Neuronal stem cell (in vitro differentiated cells): ENCODE data around the gene RIC3.
"Not testable (repeated sequence)": the region's sequence is repeated elsewhere in the genome, so short reads cannot be mapped to it uniquely, and the experiment has no call there.

Experiments used
- DNase-seq: peaks from one replicate; pipeline ENCODE4 v3.0.0-alpha.2; 2013; ENCODE audit warnings: low spot score
- H2AFZ ChIP-seq: one replicate; pipeline ENCODE4 v1.6.1; 2013; ENCODE audit warnings: mild to moderate bottlenecking, low read length, inconsistent platforms
- H2AK5ac ChIP-seq: 2 replicates; pipeline ENCODE4 v1.6.1; 2013; ENCODE audit warnings: low read depth, mild to moderate bottlenecking, inconsistent platforms, low read length, moderate library complexity, mixed read lengths
- H2BK120ac ChIP-seq: 2 replicates; pipeline ENCODE4 v1.6.1; 2013; ENCODE audit warnings: low read depth, mild to moderate bottlenecking, inconsistent platforms, low read length, moderate library complexity, mixed read lengths
- H2BK12ac ChIP-seq: one replicate; pipeline ENCODE4 v1.6.1; 2013; ENCODE audit warnings: low read length, inconsistent platforms
- H2BK15ac ChIP-seq: 2 replicates; pipeline ENCODE4 v1.6.1; 2013; ENCODE audit warnings: mild to moderate bottlenecking, low read length, inconsistent platforms, mixed read lengths
- H2BK5ac ChIP-seq: one replicate; pipeline ENCODE4 v1.6.1; 2013; ENCODE audit warnings: inconsistent platforms, mild to moderate bottlenecking, low read length, moderate library complexity
- H3K14ac ChIP-seq: one replicate; pipeline ENCODE4 v1.6.1; 2013; ENCODE audit warnings: low read length, inconsistent platforms
- H3K18ac ChIP-seq: 2 replicates; pipeline ENCODE4 v1.6.1; 2013; ENCODE audit warnings: low read length, inconsistent platforms
- H3K23ac ChIP-seq: 2 replicates; pipeline ENCODE4 v1.6.1; 2013; ENCODE audit warnings: low read depth, mild to moderate bottlenecking, mixed read lengths, low read length, inconsistent platforms; ENCODE audit not compliant: poor library complexity
- H3K27ac ChIP-seq: replicated peaks from 3 replicates; pipeline ENCODE4 v1.5.1; 2013; ENCODE audit warnings: low read length, inconsistent platforms
- H3K27me3 ChIP-seq, 3 experiments: 2 replicates each; pipeline ENCODE4 v1.6.1; 2013; ENCODE audit warnings: low read length in 3 of 3, mild to moderate bottlenecking in 2 of 3, inconsistent platforms in 1 of 3, low read depth in 1 of 3, mixed read lengths in 1 of 3, moderate library complexity in 1 of 3; ENCODE audit not compliant: control insufficient read depth in 3 of 3, insufficient read depth in 3 of 3
- H3K36me3 ChIP-seq, 2 donors: replicated peaks in 1 of 2; 2 replicates each; pipeline ENCODE4 v1.6.1; 2013; ENCODE audit warnings: low read length in 2 of 2; ENCODE audit not compliant: control insufficient read depth in 2 of 2, insufficient read depth in 2 of 2
- H3K4ac ChIP-seq: 2 replicates; pipeline ENCODE4 v1.6.1; 2013; ENCODE audit warnings: inconsistent platforms, mild to moderate bottlenecking, low read length, moderate library complexity
- H3K4me1 ChIP-seq, 2 donors: 1 replicate in 1 of 2; 2 replicates in 1 of 2; pipeline ENCODE4 v1.6.1; 2013; ENCODE audit warnings: low read length in 2 of 2, low read depth in 1 of 2; ENCODE audit not compliant: control insufficient read depth in 2 of 2, insufficient read depth in 1 of 2
- H3K4me2 ChIP-seq: one replicate; pipeline ENCODE4 v1.6.1; 2013; ENCODE audit warnings: mild to moderate bottlenecking, low read length, inconsistent platforms; ENCODE audit not compliant: insufficient read depth, poor library complexity, severe bottlenecking
- H3K4me3 ChIP-seq, 2 donors: 2 replicates each; pipeline ENCODE4 v1.5.1; 2013; ENCODE audit warnings: low read length in 2 of 2, mild to moderate bottlenecking in 2 of 2, inconsistent platforms in 1 of 2, moderate library complexity in 1 of 2
- H3K79me1 ChIP-seq: one replicate; pipeline ENCODE4 v1.6.1; 2013; ENCODE audit warnings: low read depth, mild to moderate bottlenecking, inconsistent platforms, low read length, moderate library complexity
- H3K9ac ChIP-seq: one replicate; pipeline ENCODE4 v1.6.1; 2013; ENCODE audit warnings: mild to moderate bottlenecking, low read depth, low read length, inconsistent platforms; ENCODE audit not compliant: poor library complexity
- H3K9me3 ChIP-seq, 2 donors: replicated peaks in 1 of 2; 2 replicates each; pipeline versions ENCODE3 to v1.6.1; 2013; ENCODE audit warnings: low read length in 2 of 2, mild to moderate bottlenecking in 2 of 2, inconsistent platforms in 1 of 2, low read depth in 1 of 2, mixed read lengths in 1 of 2, moderate library complexity in 1 of 2; ENCODE audit not compliant: control insufficient read depth in 2 of 2, insufficient read depth in 1 of 2
- H4K8ac ChIP-seq: one replicate; pipeline ENCODE4 v1.6.1; 2013; ENCODE audit warnings: low read depth, mild to moderate bottlenecking, inconsistent platforms, low read length, moderate library complexity
- H4K91ac ChIP-seq: one replicate; pipeline ENCODE4 v1.6.1; 2013; ENCODE audit warnings: low read length, low read depth, mild to moderate bottlenecking, inconsistent platforms; ENCODE audit not compliant: poor library complexity
- WGBS, 2 donors: extraction: QIAGEN DNeasy Blood & Tissue Kit; methylation state at CpG; one replicate each; pipeline ENCODE4 v1.1.7; 2013; ENCODE audit warnings: missing lambda C conversion rate in 2 of 2, mixed read lengths in 1 of 2; ENCODE audit not compliant: insufficient read length in 2 of 2, insufficient replicate concordance in 1 of 2; ENCODE audit errors: extremely low coverage in 2 of 2; 5-methylcytosine and 5-hydroxymethylcytosine counted together

RIC3 gene

DNA sequence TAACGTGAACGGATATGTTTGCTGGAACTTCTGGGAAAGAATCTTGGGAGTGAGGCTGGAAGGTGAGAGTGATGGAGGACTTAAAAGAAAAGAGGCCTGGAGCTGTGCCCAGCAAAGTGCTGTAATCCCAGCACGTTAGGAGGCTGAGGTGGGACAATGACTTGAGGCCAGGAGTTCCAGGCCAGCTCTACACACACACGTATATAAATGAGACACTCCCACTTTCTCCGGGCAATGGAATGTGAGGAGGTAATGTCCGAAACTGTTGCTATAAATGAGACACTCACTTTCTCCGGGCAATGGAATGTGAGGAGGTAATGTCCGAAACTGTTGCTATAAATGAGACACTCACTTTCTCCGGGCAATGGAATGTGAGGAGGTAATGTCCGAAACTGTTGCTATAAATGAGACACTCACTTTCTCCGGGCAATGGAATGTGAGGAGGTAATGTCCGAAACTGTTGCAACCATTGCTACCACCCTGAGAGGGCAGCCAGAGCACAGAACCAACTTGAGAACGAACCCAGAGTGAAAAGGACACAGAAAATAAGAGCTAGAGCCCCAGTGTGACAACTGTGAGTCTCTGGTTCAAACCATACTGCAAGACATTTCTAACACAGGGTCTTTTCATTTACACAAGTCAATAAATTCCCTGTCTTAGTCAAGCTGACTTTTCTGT lies 7.1 kb downstream of the RIC3 start:
- not testable (repeated sequence) for H2BK15ac ChIP-seq, H3K14ac ChIP-seq, H2BK120ac ChIP-seq, H3K4ac ChIP-seq, H3K4me1 ChIP-seq, H2BK12ac ChIP-seq, H2BK5ac ChIP-seq, H3K18ac ChIP-seq, H4K8ac ChIP-seq, H3K36me3 ChIP-seq, H3K4me3 ChIP-seq, DNase-seq, H3K79me1 ChIP-seq, H3K27ac ChIP-seq, H3K23ac ChIP-seq, H3K27me3 ChIP-seq, H4K91ac ChIP-seq, H2AFZ ChIP-seq, H2AK5ac ChIP-seq, H3K9me3 ChIP-seq, H3K9ac ChIP-seq, H3K4me2 ChIP-seq
- no CpG with 5 or more reads among the region's 13 CpGs for WGBS, 2 donors

DNA sequence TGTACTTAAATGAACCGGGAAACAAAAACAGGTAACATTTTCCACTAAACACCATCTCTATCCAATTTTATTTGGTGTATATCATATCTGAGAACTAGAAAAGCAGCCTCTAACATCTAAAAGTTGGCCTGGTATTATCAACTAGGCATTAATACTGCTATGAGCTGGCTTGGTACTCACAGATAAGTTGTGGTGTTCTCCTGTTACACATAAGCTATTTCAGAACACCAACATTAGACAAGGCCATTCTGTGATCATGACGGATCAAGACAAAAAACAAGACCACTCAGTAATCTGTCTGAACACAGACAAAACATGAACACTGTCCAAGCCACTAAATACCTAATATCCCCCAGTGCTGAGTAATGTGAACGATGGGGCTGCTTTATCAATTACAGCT lies 11.9 kb downstream of the RIC3 start:
- Histone ChIP-seq H2BK12ac (no peak overlapping the region), H3K23ac (no peak overlapping the region), H3K18ac (no peak overlapping the region), H2BK15ac (no peak overlapping the region), H2AK5ac (no peak overlapping the region), H4K8ac (no peak overlapping the region), H3K14ac (no peak overlapping the region), H2BK120ac (no peak overlapping the region), H3K4me2 (no peak overlapping the region), H3K4ac (no peak overlapping the region), H3K9me3 (no peaks in the 10 kb centered on the region), H2AFZ (no peak overlapping the region), H3K9ac (no peak overlapping the region), H3K27me3 (no peaks in the 10 kb centered on the region), H3K4me1 (no peaks in the 10 kb centered on the region), H2BK5ac (no peak overlapping the region), H3K36me3 (no peaks in the 10 kb centered on the region), H4K91ac (no peak overlapping the region), H3K27ac (no peak overlapping the region), H3K4me3 (no peak overlapping the region), H3K79me1 (no peaks in the 10 kb centered on the region)
- no peak for DNase-seq
- WGBS, 2 donors = no CpG with 5 or more reads among the region's 3 CpGs

DNA sequence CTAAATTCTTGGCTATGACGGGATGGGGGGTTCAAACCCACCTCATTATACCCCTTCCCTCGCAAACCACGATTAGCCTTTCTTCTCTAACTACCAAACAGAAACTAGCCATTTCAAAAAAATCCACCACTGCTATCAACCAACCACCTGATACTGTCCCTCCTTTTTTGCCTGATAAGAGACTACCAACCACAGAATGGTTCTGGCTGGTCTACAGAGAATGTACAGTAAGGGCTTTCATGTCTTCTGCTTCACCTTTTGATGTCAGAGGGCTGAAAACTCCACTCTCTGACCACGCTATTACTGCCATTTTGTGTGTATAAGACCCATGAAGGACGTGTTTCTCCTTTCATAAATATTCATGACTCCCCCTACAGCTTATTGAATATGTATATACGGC lies 19.1 kb downstream of the RIC3 start:
- Histone ChIP-seq H3K14ac (no peak overlapping the region), H3K79me1 (no peaks in the 10 kb centered on the region)

DNA sequence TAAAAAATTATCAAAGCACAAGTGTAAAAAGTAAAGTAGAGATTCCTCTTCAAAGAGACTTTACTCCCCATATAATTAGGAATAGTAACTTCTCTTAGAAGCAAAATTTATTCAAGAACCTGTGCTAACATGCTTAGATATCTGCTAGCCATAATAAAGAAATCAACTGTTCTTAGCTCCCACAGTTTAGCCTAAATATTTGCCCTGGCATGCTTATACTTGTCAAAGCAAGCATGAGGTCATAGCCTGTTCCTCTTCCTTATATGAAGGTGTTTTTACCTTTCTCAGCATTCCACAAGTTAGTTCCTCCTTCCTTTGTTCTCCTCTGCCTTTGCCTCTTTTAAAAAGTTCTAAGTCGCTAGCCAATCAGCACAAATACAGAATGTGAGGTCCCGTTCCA lies 30.3 kb downstream of the RIC3 start:
- Histone ChIP-seq H2BK120ac (no peak overlapping the region), H4K8ac (no peak overlapping the region), H3K27me3 (no peaks in the 10 kb centered on the region), H2BK5ac (no peak overlapping the region), H4K91ac (no peak overlapping the region), H2AK5ac (no peak overlapping the region), H3K9me3 (peaks cover 3 to 7% of the 10 kb centered on the region in 2 donors), H3K18ac (no peak overlapping the region), H3K4me1 (no peaks in the 10 kb centered on the region), H3K14ac (no peak overlapping the region), H3K36me3 (peaks cover 4 to 13% of the 10 kb centered on the region in 2 donors), H3K9ac (no peak overlapping the region), H3K4ac (no peak overlapping the region), H2BK12ac (no peak overlapping the region), H3K79me1 (no peaks in the 10 kb centered on the region), H2BK15ac (no peak overlapping the region), H3K4me3 (no peak overlapping the region), H2AFZ (no peak overlapping the region), H3K4me2 (no peak overlapping the region), H3K23ac (no peak overlapping the region), H3K27ac (no peak overlapping the region)
- DNase-seq = no peak
- WGBS, 2 donors = no CpG with 5 or more reads among the region's 2 CpGs

More for the DNA sequence above, 19.1 kb downstream of the RIC3 start:
- no peak overlapping the region for H3K23ac ChIP-seq
- no peaks in the 10 kb centered on the region for H3K4me1 ChIP-seq
- H2AK5ac ChIP-seq = no peak overlapping the region
- no peak overlapping the region for H4K91ac ChIP-seq
- H3K9ac ChIP-seq = no peak overlapping the region
- no peak overlapping the region for H4K8ac ChIP-seq
- H3K4ac ChIP-seq = no peak overlapping the region
- no peaks in the 10 kb centered on the region for H3K36me3 ChIP-seq
- no peak for DNase-seq
- no peak overlapping the region for H2BK120ac ChIP-seq
- no peak overlapping the region for H3K27ac ChIP-seq
- H3K4me2 ChIP-seq = no peak overlapping the region
- H2AFZ ChIP-seq = no peak overlapping the region
- no peak overlapping the region for H3K18ac ChIP-seq
- no peak overlapping the region for H3K4me3 ChIP-seq
- no peaks in the 10 kb centered on the region for H3K27me3 ChIP-seq
- WGBS, 2 donors = 100% methylated on average over 2 of the region's 6 CpGs; no CpG with 5 or more reads in 1 of the 2 donors
- peaks cover 0 to 4% of the 10 kb centered on the region in 2 donors for H3K9me3 ChIP-seq
- H2BK5ac ChIP-seq = no peak overlapping the region
- no peak overlapping the region for H2BK15ac ChIP-seq
- H2BK12ac ChIP-seq = no peak overlapping the region
